Mononuclear cell (primary cell): Measurements from ENCODE around the gene SCYGR4. TPM values are rescaled to one million over a fixed set of nuclear protein-coding genes. Genes with fewer than 3 reads are reported as not detected.

Experiments
- total RNA-seq: library from RNA; depleted of rRNA; stranded (reverse); fragments of >200 nt; gene quantifications from one replicate; pipeline ENCODE4 v1.2.3, GENCODE V29; 2012

The SCYGR4 gene
- total RNA-seq, 1 donor: not detected

Other genes starting within 250 kb of the SCYGR4 start
- gene TM4SF20, start 238.2 kb upstream of the SCYGR4 start, total RNA-seq: not detected
- gene SCYGR1, start 229.5 kb upstream of the SCYGR4 start, total RNA-seq: not detected
- gene AGFG1, start 145.3 kb upstream of the SCYGR4 start, total RNA-seq: 86.6 TPM
- gene SCYGR2, start 18.6 kb upstream of the SCYGR4 start, total RNA-seq: not detected
- gene SCYGR3, start 2.7 kb upstream of the SCYGR4 start, total RNA-seq: not detected
- not detected for gene SCYGR5, start 49.3 kb downstream of the SCYGR4 start, total RNA-seq
- not detected for gene SLC19A3, start 100.5 kb downstream of the SCYGR4 start, total RNA-seq
- gene SCYGR6, start 107.3 kb downstream of the SCYGR4 start, total RNA-seq: not detected
- gene SCYGR7, start 110.8 kb downstream of the SCYGR4 start, total RNA-seq: not detected
- gene SCYGR8, start 128.4 kb downstream of the SCYGR4 start, total RNA-seq: not detected
- gene CCL20, start 196.3 kb downstream of the SCYGR4 start, total RNA-seq: 130 TPM